Measurements from ENCODE around the gene SH3BP5. TPM values are rescaled to one million over a fixed set of nuclear protein-coding genes. Genes with fewer than 3 reads are reported as not detected.

SH3BP5 gene
- total and polyA plus RNA-seq, 2 donors (not counting 1 experiment from before 2014, with no cell fraction given): 76.6 to 92.3 TPM

GRCh38 chr3:15280853-15281532, 51.4 kb downstream of the SH3BP5 start:
- POLR2A ChIA-PET: no interaction called here
- peaks cover 83 to 85% of the 10 kb centered on the region in 2 donors for H3K4me1 ChIP-seq (ENCODE audit: control insufficient read depth in 2 of 2, insufficient read depth in 2 of 2, low read length in 2 of 2)
- H3K4me2 ChIP-seq (replicated peaks; ENCODE audit: low read depth, low read length, poor library complexity, severe bottlenecking): no peak overlapping the region
- DNase-seq (no peak), ATAC-seq (ENCODE audit: low read depth) (no peak)
- H3K9ac ChIP-seq (ENCODE audit: low read length): no peak overlapping the region
- H3K27ac Mint-ChIP-seq: peak overlapping the region; percentile 0
- no peak overlapping the region for H3K4me3 ChIP-seq (ENCODE audit: control extremely low read depth in 1 of 5, extremely low read depth in 1 of 5, insufficient read depth in 1 of 5, low read depth in 2 of 5, low read length in 4 of 5)
- 100% methylated on average over 8 of the region's 10 CpGs for WGBS (ENCODE audit: insufficient coverage)
- peaks cover 1 to 19% of the 10 kb centered on the region in 2 experiments for H3K36me3 ChIP-seq (replicated peaks in 1 of 2; ENCODE audit: control extremely low read depth in 1 of 2, control insufficient read depth in 1 of 2, extremely low read depth in 1 of 2, insufficient read depth in 2 of 2, low read length in 1 of 2)
- H3K27me3 Mint-ChIP-seq: no peaks in the 10 kb centered on the region
- CTCF ChIA-PET: interaction anchor here (0.6 to 3.8 kb wide), 7 partner anchors 9 to 132 kb away, joined by 3 to 20 read pairs (median 5); partner anchors contain the start of gene SH3BP5
- peak overlapping the region in 1 of 2 donors; percentile 5 for H3K27ac ChIP-seq (ENCODE audit: low read length in 2 of 2)
- peaks cover 97% of the 10 kb centered on the region for H3K4me1 Mint-ChIP-seq
- no peaks in the 10 kb centered on the region for H3K9me3 Mint-ChIP-seq (ENCODE audit: insufficient read depth)
- H3K9me3 ChIP-seq (ENCODE audit: control extremely low read depth in 1 of 3, control insufficient read depth in 2 of 3, insufficient read depth in 1 of 3, low read length in 2 of 3): no peaks in the 10 kb centered on the region
- H3K4me3 Mint-ChIP-seq: peak overlapping the region; percentile 13
- H3K27me3 ChIP-seq (replicated peaks in 1 of 4; ENCODE audit: control extremely low read depth in 1 of 4, control insufficient read depth in 3 of 4, insufficient read depth in 4 of 4, low read length in 3 of 4): no peaks in the 10 kb centered on the region
- no peak overlapping the region for H2AFZ ChIP-seq (ENCODE audit: insufficient read depth, low read depth, low read length, poor library complexity, severe bottlenecking)
- H4K20me1 ChIP-seq (ENCODE audit: control insufficient read depth, insufficient read depth, low read length, poor library complexity, severe bottlenecking): peaks cover 100% of the 10 kb centered on the region
- intact Hi-C loops (cut with micrococcal nuclease): no loop called here
- TF ChIP-seq CTCF (IDR thresholded peaks at IDR 0.05) (no peak), EZH2 (IDR thresholded peaks at IDR 0.05; ENCODE audit: borderline replicate concordance, insufficient read depth, low read depth, low read length, poor library complexity, severe bottlenecking) (no peak)
- H3K79me2 ChIP-seq (ENCODE audit: control insufficient read depth, insufficient read depth, low read length): peaks cover 100% of the 10 kb centered on the region

Measured in B cell (primary cell).